HUES48 (cell line): ENCODE data around the gene GARIN5A.

Experiments used
- H3K27ac ChIP-seq: one replicate; pipeline ENCODE4 v1.7.0; 2013; ENCODE audit warnings: low read depth, low read length, inconsistent platforms
- H3K27me3 ChIP-seq: 2 replicates; pipeline ENCODE4 v1.6.1; 2013; ENCODE audit warnings: mild to moderate bottlenecking, low read length; ENCODE audit not compliant: control insufficient read depth, insufficient read depth
- H3K36me3 ChIP-seq: 2 replicates; pipeline ENCODE4 v1.6.1; 2013; ENCODE audit warnings: low read length; ENCODE audit not compliant: control insufficient read depth, insufficient read depth
- H3K4me1 ChIP-seq: 2 replicates; pipeline ENCODE4 v1.6.1; 2013; ENCODE audit warnings: mild to moderate bottlenecking, low read length; ENCODE audit not compliant: control insufficient read depth, insufficient read depth
- H3K4me3 ChIP-seq: 2 replicates; pipeline ENCODE4 v1.5.1; 2013; ENCODE audit warnings: mild to moderate bottlenecking, low read depth, low read length
- H3K9ac ChIP-seq: 2 replicates; pipeline ENCODE4 v1.6.1; 2013; ENCODE audit warnings: mild to moderate bottlenecking, low read depth, low read length, moderate library complexity
- H3K9me3 ChIP-seq: 2 replicates; pipeline ENCODE4 v1.6.1; 2013; ENCODE audit warnings: low read length; ENCODE audit not compliant: control insufficient read depth, insufficient read depth

The GARIN5A gene

DNA sequence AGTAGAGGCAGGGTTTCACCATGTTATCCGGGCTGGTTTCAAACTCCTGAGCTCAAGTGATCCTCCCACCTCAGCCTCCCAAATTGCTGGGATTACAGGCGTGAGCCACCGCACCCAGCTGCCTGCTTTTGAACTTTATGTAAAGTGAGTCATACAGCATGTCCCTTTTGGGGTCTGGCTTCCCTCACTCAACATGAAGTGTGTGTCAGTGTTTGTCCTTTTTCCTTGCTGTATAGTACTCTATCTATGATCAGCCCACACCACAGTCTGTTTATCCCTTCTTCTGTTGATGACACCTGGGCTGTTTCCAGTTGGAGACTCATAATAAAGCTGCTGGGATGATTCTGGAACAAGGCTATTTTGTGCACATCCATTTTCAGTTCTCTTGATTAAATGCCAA is 55.8 kb downstream of the GARIN5A start:
- Histone ChIP-seq H3K4me1 (peaks cover 9% of the 10 kb centered on the region; the same call in 1 of the 2 replicates), H3K36me3 (peaks cover 15% of the 10 kb centered on the region), H3K9ac (no peak overlapping the region)

DNA sequence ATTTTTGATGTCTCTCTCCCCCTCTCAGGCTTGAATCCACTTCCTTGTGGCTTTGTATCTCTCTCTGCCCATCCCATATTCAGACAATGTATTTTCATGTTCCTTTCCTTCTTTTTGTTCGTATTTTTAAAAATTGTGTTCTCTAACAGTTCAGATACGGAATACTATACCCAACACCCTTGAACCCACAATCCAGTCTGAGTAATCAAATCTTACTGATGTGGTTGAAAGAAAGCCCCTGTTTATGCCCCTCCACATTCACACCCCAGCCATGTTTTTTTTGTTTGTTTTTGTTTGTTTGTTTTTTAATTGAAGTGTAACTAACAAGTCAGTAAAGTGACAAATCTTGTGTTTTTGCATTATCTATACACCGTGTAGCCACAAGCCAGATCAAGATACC is 56.5 kb downstream of the GARIN5A start:
- Histone ChIP-seq H3K27ac (peak overlapping the region; percentile 50), H3K27me3 (no peaks in the 10 kb centered on the region), H3K4me3 (peak overlapping the region; percentile 61), H3K36me3 (peaks cover 17% of the 10 kb centered on the region), H3K9ac (no peak overlapping the region), H3K4me1 (peaks cover 9% of the 10 kb centered on the region; the same call in 1 of the 2 replicates), H3K9me3 (no peaks in the 10 kb centered on the region)

More for the DNA sequence above, 55.8 kb downstream of the GARIN5A start:
- no peak overlapping the region for H3K27ac ChIP-seq
- H3K9me3 ChIP-seq, result no peaks in the 10 kb centered on the region
- H3K27me3 ChIP-seq, result no peaks in the 10 kb centered on the region
- H3K4me3 ChIP-seq, result no peak overlapping the region

DNA sequence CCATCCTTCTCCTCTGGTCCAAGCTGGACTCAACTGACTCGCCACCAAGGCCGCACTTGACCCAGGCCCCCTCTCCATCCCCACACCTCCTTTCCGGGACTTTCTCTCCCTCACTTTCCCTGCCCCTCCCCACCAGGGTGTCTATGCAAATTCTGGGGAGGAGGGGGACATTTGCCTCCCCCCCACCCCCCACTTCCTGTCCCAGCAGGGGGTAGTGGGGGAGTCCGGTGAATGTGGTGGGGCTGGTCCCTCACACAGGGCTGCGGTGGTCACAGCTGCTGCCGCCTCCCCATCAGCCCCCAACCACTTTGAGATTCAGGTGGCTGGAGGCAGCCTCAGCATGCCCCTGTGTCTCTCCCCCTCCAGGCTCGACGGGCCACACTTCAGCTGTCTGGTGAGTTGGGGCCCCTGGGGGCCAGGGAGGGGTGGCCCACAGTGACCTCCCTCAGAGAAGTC is 57.0 kb downstream of the GARIN5A start:
- no peak overlapping the region for H3K9ac ChIP-seq
- H3K27me3 ChIP-seq, result no peaks in the 10 kb centered on the region
- peaks cover 18% of the 10 kb centered on the region for H3K36me3 ChIP-seq
- peak overlapping the region; percentile 61 for H3K4me3 ChIP-seq
- H3K27ac ChIP-seq, result peak overlapping the region; percentile 50
- H3K4me1 ChIP-seq, result peaks cover 9% of the 10 kb centered on the region; the same call in 1 of the 2 replicates
- no peaks in the 10 kb centered on the region for H3K9me3 ChIP-seq

DNA sequence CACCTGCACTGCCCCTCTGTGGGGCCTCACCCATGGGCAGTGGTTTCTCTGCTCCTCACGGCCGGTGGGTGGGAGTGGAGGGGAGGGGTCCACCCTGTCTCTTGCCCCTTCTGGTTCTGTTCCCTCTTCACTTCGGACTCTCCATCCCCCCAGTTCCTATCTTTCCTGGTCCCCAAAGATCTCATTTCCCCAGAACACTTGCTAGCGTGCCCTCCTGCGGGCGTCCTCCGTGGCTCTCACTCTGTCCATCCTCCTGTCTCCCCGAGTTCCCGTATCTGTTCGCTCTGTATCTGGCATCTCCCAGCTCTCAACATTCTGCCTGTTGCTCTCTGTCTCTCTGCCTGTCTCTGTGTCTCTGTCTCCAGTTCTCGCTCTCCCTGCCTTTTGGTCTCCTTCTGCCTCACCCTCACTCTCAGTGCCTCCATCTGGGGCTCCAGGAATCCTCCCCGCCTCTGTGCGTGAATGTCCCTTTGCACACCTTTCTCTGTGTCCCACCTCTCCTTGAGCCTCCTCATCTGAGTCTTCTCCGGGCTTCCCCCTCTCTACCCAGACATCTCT is 57.5 kb downstream of the GARIN5A start:
- H3K4me1 ChIP-seq, result peaks cover 9% of the 10 kb centered on the region; the same call in 1 of the 2 replicates
- no peak overlapping the region for H3K9ac ChIP-seq
- H3K4me3 ChIP-seq, result peak overlapping the region; percentile 61
- H3K27ac ChIP-seq, result peak overlapping the region; percentile 50
- no peaks in the 10 kb centered on the region for H3K27me3 ChIP-seq
- H3K36me3 ChIP-seq, result peaks cover 17% of the 10 kb centered on the region
- no peaks in the 10 kb centered on the region for H3K9me3 ChIP-seq

DNA sequence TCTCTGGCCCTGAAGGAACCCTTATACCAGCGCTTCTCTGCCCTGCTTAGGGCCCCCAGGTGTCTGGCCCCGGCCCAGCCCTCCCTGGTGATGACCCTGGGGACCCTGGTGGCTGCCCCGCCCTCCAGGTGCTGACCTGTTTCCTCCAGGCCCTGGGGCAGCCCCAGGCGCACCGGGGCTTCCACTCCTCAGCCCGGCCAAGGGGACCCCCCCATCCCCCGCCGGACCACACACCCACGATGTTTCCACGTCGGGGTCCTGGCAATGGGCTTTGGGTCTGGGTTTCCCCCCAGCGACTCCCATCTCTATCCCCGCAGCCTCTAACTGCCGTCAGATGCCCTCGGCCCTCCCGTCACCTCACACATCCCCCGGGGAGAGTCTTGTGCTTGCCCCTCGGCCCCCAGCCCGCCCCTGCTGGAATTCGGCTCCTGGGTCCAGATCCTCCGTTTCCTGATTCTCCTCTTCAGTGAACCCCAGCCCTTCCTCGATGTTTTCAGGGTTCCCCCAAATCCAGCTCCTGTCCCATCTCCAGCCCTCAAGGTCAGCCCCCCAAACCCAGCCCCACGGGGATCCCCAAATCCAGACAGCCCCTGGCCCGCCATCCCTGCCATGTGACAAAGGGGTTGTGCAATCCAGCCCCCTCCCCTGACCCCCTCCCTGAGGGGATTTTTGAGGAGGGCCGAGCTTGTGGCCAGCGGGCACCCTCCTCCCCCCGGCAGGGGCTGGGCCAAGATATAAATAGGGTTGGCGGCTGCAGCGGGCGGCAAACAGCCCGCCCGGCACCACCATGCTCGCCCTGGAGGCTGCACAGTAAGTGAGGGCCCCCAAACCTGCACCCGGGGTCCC is 58.2 kb downstream of the GARIN5A start, which contains the start of gene SPIB:
SPIB (plus strand) TSS at position 763 of the 846 bp plus-strand sequence; CDS start at position 788, 25 bp downstream.
- Histone ChIP-seq H3K36me3 (peaks cover 16% of the 10 kb centered on the region), H3K9ac (no peak within 1 kb of the TSS), H3K4me1 (peaks cover 9% of the 10 kb centered on the region; the same call in 1 of the 2 replicates), H3K9me3 (no peaks in the 10 kb centered on the region), H3K4me3 (peak within 1 kb of the TSS; percentile 61), H3K27ac (peak within 1 kb of the TSS; percentile 50), H3K27me3 (no peaks in the 10 kb centered on the region)

DNA sequence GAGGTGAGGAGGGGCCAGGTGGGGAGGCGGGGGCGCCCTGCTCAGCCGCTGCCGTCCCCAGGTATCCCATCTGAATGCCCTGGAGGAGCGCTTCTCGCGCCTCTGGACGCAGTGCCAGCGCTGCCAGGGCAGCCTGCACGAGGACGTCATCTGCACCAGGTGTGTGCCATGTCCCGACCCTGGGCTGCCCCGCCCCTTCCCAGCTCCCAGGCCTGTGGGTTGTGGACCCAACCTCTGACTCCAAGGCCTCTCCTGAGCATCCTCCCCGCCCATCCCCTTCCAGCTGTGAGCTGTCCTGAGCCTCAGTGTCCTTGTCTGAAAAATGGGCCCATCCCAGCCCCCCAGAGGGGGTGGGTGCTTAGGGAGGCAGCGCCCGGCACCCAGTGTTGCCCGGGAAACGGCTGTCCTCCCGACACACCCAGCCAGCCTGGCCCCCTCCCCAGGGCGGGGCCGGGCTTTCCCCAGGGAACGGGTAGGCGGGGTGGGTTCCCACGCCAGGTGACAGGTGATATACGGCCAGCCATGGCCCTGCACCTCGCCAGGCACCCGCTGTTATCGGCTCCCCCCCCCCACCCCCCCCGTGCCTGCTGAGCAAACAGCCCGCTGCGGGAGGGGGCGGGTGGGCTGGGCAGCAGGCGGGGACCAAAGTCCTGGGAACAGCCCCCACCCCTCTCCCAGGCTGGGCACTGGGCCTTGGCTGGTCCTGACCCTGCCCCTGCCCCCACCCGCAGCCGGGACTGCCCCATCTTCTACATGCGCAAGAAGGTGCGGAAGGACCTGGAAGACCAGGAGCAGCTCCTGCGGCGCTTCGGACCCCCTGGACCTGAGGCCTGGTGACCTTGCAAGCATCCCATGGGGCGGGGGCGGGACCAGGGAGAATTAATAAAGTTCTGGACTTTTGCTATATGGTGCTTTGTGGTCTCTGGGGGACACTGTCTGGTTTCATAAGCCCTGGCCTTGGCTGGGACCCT is 59.3 kb downstream of the GARIN5A start:
- Histone ChIP-seq H3K36me3 (peaks cover 22% of the 10 kb centered on the region), H3K9ac (no peak overlapping the region), H3K9me3 (no peaks in the 10 kb centered on the region), H3K27ac (no peak overlapping the region), H3K4me3 (no peak overlapping the region), H3K4me1 (peaks cover 9% of the 10 kb centered on the region; the same call in 1 of the 2 replicates), H3K27me3 (no peaks in the 10 kb centered on the region)
